ENCODE results near the gene EEA1.

- TF ChIP-seq TSHZ1 (tag by site-specific recombination; IDR thresholded peaks at IDR 0.05; ENCODE audit: borderline replicate concordance) (no peak), GFI1B (tag by site-specific recombination; IDR thresholded peaks at IDR 0.05) (no peak), ZNF830 (tag by site-specific recombination; IDR thresholded peaks at IDR 0.05; ENCODE audit: low read depth) (no peak), CTCF (tag by site-specific recombination; IDR thresholded peaks at IDR 0.05) (no peak), PATZ1 (tag by site-specific recombination; IDR thresholded peaks at IDR 0.05) (no peak), ZNF792 (tag by site-specific recombination; IDR thresholded peaks at IDR 0.05) (no peak), ZNF530 (tag by site-specific recombination; IDR thresholded peaks at IDR 0.05; ENCODE audit: low read depth) (no peak), ZNF24 (tag by site-specific recombination; IDR thresholded peaks at IDR 0.05) (no peak), ZNF416 (tag by site-specific recombination; IDR thresholded peaks at IDR 0.05) (no peak), ZNF280D (tag by site-specific recombination; IDR thresholded peaks at IDR 0.05) (no peak), ZNF529 (tag by site-specific recombination; IDR thresholded peaks at IDR 0.05; ENCODE audit: insufficient replicate concordance) (no peak), ZNF148 (tag by site-specific recombination; IDR thresholded peaks at IDR 0.05; ENCODE audit: borderline replicate concordance) (no peak), ZNF121 (tag by site-specific recombination; IDR thresholded peaks at IDR 0.05) (no peak)
These were observed 164.3 kb downstream of the EEA1 start for GRCh38 chr12:92764831-92765230.

All from HEK293 (cell line).